Activated T-helper 1 cell treated with anti-CD3 and anti-CD28 coated beads, Interleukin-2, amount 50 U/mL, for 16 hours (primary cell): ENCODE data around the gene CYP24A1.

ENCODE experiments used
- DNase-seq, 2 donors: peaks; one replicate each; pipeline ENCODE4 v3.0.0-alpha.2; 2020; ENCODE audit warnings: low read depth in 1 of 2, low spot score in 1 of 2

Gene CYP24A1

DNA sequence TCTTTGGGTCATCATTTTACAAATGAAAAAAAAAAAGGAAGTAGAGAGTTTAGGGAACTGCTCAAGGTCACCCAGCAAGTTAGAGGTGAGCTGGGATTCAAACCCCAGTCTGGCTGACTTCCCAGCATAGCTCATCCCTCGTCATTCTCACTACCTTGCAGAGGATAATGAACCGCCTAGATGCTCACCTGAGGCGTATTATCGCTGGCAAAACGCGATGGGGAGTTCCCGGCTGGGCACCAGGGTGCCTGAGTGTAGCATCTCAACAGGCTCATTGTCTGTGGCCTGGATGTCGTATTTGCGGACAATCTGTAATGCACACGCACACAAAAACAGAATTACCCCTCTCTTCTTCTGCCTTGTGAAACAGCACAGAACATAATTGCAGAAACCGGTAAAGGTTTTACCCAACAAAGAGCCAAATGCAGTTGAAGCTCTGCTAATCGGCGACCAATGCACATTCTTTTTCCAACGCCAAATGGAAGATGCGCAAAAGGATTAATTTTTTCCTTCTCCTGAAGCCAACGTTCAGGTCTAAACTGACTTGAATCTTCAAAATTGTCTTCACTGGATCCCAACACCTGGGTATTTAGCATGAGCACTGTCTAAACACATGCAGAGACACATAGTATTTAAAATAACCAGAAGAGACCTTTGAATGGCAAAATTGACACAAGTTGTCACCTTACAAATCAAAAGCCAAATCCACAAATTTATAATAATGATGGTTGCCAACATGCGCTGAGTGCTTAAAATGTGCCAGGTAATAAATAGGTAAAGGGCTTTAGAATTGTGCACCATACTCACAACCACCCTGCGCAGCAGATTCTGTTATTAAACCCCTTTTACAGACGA lies 16.6 kb downstream of the CYP24A1 start:
- no peak for DNase-seq

DNA sequence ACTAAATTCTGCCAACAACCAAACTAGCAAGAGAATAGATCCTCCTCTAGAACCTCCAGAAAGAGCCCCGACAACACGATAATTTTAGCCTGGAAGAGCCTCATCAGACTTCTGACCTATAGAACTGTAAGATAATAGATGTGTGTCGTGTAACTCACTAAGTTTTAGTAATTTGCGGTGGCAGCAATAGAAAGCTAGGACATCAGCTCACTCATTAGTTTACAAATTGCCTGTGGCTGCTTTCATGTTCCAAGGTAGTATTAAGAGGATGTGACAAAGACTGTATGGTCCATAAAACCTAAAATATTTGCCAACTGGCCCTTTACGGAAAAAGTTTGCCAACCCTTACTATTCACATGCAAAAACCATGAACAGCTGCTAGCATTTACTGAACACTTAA lies 17.3 kb downstream of the CYP24A1 start:
- DNase-seq: no peak

DNA sequence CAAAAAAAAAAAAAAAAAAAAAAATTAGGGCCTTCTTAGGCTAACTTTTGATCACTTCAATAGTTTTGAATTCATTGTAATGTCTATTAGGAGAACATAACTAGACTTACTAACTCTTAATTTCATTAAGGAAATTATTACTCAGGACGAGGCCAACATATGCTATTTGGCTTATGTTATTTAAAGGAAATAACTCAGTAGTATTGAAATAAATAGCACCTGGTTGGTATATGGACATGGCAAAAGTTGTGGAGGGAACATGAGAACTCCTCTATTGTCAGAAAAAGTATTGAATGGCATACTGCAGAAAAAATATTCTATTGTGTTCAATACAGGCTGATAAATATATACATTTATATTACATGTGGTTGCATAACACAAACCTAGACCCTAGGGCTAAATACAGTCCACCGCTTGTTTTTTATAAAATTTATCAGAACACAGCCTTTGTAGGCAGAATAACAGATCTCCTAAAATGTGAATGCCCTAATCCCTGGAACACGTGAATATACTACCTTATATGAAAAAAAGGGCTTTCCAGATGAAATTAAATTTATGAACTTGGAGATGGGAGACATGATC lies 18.0 kb downstream of the CYP24A1 start:
- DNase-seq: no peak

DNA sequence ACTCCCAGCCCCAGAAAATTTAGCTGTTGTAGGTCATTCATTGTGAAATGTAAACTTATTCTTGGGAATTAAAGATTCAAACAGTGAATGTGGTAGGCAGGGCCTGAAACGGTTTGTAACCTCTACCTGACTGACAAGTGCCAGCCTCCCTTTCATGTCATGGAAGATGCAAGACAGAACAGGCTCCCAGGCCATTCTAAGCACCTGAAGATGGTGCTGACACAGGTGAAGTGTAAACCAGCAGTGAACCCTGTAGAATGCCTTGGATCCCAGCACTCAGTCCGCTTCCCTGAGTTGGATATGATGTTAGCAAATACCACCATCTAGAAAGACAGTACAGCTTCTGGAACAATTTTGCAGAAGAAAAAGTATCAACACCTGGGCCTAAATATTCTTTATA lies 19.3 kb downstream of the CYP24A1 start:
- no peak for DNase-seq

DNA sequence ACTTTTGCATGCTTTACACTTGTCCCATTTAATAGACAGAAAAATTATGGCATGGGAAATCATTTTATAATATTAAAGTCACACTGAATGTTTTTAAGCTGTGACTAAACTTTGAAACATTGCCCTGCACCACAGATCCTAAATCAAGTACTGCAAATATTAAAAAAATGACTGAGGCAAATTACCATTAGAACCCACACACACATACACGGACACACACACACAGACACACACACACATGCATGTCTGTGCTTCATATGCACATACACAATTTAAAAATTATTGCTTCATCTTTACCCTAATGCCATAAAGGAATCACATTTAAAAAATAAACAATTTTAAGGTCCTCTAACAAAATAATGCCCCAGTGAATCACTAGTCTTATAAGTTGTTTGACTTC lies 19.9 kb downstream of the CYP24A1 start:
- no peak for DNase-seq

DNA sequence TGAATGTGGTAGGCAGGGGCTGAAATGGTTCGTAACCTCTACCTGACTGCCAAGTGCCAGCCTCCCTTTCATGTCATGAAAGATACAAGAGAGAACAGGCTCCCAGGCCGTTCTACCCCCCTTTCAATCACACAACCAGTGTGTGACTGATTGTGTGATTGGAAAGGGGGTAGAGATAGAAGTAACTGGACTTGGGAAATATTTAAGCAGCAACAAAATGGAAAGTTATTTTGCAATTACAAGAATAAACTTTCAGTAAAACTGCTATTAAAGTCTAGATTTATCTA lies 20.8 kb downstream of the CYP24A1 start:
- no peak for DNase-seq

DNA sequence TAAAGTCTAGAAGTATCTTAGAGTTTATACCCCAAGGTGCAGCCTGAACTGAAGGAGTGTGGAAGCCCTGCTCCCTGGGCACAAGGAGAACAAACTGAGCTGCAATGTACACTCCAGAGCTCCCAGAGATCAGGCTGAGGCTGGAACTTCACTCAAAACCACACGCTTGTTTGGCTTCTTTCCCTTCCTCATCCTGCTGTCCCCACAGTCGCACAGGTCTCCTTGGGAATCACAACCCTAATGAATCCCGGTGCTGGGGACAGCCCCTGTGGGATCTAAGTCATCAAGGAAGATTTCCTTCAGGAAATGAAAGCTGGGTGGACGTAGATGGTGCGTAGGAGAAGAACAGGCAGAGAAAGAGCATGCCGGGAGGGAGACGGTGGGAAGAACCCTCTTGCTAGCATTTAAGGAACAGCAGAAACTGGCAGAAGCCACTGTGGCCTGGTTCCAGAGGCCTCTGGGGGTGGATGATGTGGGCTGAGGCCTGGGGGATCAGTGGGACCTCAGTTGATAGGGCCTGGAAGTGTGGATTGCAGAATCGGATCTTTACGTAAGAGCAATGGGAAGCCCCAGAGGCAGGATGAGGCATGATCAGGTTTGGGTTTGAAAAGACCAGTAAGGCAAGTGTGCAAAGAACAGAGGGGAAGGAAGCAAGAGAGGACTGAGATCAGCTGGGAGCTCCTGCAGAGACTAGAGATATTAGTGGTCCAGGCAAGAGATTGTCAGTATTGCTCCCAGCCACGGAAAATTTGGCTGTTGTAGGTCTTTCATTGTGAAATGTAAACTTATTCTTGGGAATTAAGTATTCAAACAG lies 21.4 kb downstream of the CYP24A1 start:
- no peak for DNase-seq

DNA sequence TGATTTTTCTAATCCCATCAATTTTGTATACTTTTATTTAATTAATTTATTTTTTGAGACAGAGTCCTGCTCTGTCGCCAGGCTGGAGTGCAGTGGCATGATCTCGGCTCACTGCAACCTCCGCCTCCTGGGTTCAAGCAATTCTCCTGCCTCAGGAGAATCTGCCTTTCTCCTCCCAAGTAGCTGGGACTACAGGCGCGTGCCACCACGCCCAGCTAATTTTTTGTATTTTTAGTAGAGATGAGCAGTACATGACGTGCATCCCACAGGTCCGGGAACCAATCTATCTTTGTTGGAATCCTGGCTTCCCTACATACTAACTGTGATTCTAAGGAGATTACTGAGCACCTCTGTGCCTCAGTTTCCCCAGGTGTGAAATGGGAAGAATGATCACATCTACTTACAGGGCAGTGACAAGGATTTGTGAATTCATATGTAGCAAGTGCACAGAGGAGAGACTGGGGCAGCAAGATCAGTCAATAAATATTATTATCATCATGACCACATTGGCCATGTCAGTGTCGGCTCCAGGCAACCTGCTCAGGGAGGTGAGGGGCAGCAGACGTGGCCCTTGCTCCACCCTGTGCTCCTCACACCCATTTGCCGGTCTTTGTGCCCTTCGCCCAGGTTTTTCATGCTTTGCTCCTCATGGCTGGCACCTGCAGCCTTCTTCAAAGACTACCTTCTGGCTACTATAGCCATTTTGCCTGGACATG lies 22.1 kb downstream of the CYP24A1 start:
- no peak for DNase-seq

DNA sequence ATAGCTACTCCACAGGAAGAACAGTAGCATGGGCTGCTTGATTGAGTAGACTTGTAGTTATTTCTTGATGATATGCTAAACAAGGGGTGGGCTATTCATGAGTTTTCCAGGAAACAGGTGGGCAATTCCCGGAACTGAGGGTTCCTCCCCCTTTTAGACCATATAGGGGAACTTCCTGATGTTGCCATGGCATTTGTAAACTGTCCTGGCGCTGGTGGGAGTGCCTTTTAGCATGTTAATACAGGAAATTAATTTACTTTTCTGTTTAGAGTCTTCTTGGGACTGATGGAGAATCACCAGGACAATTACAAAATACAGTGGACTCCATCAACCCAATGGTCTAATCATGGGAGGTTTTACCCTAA lies 22.7 kb downstream of the CYP24A1 start:
- DNase-seq: no peak

DNA sequence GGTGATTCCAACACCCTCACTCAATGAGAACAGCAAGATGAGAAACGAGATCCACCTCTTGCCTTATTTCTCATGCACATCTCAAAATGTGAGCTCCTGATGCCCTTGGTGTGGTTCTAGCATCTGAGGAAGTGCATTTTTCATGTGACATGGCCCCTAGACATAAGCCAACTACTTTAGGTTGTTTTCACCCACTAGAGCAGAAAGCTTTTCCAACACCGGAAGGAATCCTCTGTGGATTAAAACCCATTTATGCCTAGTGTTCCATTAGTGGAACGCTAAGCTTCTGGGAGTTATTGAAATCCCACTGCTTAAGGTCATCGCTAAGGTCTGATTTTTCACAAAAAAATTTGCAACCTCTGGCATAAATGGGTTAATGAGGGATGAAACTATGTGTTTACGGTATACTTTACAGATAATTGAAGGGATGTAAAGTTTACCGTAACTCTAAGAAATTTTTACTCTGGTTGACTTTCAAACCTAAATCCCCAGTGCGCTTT lies 24.0 kb downstream of the CYP24A1 start:
- DNase-seq: no peak

DNA sequence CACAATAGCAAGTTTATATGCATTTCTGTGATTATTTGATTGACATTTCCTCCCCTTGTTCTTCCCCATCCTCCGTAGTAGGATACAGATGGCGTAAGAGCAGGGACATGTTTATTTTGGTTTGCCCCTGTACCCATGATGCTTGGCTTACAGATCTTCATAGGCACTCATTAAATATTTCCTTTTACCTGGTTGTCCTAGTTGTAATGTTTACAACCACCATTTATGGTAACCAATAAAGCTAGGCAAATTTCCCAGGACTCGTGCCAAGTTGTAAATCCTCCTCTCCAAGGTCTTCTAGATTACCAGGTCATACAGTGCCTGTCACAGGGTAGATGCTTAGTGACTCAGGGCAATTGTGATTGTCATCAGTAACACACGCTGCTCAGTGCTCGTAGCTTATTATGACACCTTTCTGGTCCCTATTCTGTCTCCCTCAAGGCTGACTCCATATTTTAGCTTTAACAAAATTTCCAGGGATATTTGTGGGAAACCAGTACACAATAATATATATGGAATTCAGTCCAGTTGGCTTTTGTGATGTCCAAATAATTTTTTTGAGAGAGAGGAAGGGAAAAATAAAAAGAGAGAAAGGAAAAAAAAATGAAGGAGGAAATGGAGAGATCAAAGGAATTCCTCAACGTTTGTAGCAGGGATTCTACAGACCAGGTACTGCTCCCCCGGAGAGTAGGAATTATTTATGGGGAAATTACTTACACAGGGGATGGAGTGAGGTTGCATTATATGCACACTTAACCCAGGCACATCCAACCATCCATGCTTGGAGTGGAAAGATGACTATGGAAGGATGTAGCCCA lies 24.6 kb downstream of the CYP24A1 start:
- DNase-seq: no peak

DNA sequence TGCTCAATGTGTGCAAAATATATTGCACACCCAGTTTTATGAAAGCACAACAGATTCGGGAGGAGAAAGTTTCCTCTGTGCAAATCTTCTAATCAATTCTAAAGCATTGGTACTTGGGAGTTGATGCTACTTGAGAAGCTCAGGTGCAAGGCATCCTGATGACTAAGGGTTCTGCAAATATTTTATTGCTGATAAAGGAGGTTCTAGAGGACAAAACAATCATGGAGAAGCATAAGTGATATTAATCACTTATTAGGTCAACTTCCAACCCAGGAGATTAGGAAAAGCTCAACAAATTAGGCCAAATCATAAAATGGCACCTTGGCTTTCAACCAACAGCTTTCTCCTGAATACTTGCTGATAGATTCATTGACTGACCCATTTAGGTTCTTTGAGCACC lies 27.1 kb downstream of the CYP24A1 start:
- DNase-seq: no peak

DNA sequence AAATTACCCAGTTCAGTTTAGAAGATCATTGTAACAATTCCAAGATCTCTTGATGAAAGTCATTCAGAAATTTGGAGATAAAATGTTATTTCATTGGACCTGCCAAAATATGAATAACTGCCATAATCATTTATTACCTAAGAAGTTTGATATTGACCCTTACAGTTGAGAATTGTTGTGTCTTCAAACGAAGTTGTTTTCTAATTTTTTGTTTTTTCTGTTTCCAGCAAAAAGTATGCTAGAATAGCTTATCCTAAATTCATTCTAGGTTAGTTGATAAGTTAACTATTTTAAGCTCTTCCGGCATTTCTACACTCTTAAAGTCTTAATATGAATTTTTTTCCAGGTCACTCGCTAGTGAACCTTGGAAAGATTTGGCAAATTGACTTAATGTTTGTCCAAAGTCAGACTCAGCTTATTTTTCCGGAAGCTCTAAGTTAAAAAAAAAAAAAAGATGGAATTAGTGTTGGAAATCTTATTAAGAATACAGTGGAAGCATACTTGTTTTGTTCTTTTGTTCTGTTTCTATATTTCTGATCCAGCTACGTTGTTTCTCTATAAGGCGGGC lies 28.9 kb downstream of the CYP24A1 start:
- DNase-seq: no peak

DNA sequence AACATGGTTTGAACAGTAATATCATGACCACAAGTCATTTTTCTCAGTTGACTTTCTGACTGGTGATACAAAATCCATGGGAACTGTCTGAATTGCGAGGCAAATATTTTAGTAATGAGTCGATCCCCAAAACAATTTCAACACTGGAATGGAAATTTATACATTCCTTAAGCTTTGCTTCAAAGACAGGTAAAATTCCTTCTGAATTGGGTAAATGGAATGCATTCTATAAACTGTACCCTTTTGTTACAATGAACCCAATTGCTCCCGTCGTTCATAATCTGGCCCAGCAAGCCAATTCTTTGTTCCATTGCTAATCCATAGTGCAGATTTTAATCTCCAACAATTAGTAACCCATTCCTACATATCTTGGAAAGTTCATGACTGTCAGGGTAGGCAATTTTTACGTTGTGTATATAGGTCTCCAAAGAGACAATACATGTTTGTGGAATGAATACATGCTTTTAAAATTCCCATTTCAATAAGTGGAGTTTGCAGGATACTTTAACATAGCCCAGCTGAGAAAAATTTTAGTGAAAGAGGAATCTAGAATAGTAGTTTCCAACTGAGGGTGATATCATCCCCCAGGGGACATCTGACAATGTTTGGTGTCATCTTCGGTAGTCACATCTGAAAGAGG lies 32.7 kb downstream of the CYP24A1 start:
- DNase-seq: no peak

DNA sequence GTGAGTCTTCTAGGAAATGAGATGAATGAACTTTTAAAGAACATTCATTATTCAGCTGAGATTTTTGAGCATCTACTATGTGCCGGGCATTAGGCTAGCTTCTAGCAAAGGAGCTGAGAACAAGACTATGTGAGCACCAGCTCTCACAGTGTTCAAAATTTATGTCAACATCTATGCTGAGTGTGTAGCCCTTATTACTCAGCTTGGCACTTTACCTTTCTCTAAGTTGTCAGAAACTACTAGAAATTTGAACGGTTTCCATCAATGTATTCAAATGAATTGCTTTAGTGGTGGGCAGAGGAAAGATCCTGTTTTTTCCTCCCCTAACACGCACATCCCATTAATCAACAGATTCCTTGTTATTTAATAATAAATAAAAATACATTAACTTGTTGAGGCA lies 33.3 kb downstream of the CYP24A1 start:
- DNase-seq: no peak

DNA sequence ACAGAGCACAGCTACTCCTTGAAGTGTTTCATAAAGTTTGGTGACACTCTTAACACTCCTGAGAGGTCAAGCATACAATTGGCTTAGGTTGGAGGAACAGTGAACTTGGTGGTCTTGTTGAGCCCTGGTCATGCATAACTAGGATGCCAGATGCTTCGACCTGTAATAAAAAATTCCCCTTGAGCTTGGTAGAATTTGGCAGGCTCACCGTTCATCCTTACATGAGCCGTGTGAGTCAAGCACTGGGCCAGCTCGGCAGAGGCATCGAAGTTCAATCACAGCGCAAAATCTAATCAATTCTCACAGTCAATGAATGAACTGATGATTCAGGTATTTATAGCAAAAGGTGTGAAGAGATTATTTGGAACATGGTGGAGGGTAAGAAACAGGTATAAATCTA lies 33.7 kb downstream of the CYP24A1 start:
- no peak for DNase-seq

DNA sequence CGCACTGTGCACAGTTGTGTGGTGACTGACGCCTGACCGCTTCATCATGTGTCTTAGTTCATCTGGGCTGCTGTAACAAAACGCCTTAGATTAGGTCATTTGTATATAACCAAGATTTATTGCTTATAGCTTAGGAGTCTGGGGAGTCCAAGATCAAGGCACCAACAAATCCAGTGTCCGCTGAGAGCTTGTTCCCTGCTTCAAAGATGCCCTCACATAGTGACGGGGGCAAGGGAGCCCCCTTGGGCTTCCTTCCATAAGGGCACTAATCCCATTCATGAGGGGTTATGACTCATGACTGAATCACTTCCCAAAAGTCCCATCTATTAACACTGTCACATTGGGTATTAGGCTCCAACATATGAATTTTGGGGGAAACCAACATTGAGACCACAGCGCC lies 34.6 kb downstream of the CYP24A1 start:
- no peak for DNase-seq

DNA sequence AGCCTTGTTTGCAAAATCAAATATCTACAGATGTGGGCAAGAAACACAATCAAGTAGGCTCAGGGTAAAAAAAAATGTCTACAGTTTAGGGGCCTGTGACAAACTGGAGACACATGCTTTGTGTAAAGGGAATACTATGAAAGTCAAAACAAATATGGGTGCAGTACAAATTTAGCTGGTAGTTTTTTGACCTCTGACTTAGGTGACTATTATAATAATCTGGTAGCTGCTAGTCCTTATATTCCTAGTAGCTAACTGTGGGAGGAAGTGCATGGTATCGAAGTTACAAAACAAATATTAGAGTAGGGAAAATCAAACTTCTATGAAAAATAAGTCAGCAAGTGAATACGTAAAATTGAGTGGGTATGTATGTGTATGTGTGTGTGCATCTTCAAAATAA lies 35.4 kb downstream of the CYP24A1 start:
- no peak for DNase-seq

DNA sequence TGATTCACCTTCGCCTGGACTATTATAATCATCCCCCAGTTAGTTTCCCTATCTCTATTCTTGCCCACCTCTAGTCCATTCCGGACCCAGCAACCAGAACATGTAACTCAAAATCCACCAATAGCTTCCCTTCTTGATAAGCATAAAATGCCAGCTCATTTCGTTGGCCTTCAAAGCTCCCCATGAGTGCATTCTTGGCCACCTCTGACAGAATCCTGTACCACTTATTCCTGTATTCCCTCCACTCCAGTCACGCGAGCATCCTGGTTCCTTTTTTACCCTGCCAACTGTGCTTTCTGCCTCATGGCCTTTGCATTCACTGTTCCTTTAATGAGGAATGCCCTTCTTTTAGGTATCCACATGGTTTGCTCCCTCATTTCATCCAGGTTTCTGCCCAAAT lies 36.7 kb downstream of the CYP24A1 start:
- DNase-seq: no peak
